WI38 (cell line): Measurements from ENCODE around the gene PNMT.

Experiments used
- H3K4me3 ChIP-seq: 2 replicates; pipeline ENCODE4 v1.5.1; 2011; ENCODE audit warnings: low read depth, mild to moderate bottlenecking, control low read depth, low read length
- CTCF ChIP-seq: IDR thresholded peaks from 2 replicates; pipeline ENCODE4 v1.5.1; 2012; ENCODE audit warnings: low read depth, mild to moderate bottlenecking, control low read depth, low read length

Gene PNMT

GRCh38 chr17:39624313-39624712 is 43.9 kb upstream of the PNMT start:
- no peak overlapping the region for H3K4me3 ChIP-seq
- no peak for TF ChIP-seq CTCF

- TF ChIP-seq CTCF = no peak
- H3K4me3 ChIP-seq = no peak overlapping the region
These were observed 43.0 kb upstream of the PNMT start for GRCh38 chr17:39625198-39625785.

- no peak within 1 kb of the TSS for H3K4me3 ChIP-seq
- TF ChIP-seq CTCF = no peak
These were observed 41.8 kb upstream of the PNMT start, which contains the start of gene PPP1R1B for GRCh38 chr17:39626171-39627046. Gene PPP1R1B, plus strand, starts transcription at chr17:39626952. Its CDS starts 441 bp downstream, at chr17:39627393.

GRCh38 chr17:39627047-39627711 is 41.1 kb upstream of the PNMT start:
- H3K4me3 ChIP-seq = no peak overlapping the region

GRCh38 chr17:39627712-39628516 is 40.3 kb upstream of the PNMT start:
- no peak overlapping the region for H3K4me3 ChIP-seq
- no peak for TF ChIP-seq CTCF

More at GRCh38 chr17:39627047-39627711, 41.1 kb upstream of the PNMT start:
- TF ChIP-seq CTCF = no peak

- H3K4me3 ChIP-seq = no peak overlapping the region
- no peak for TF ChIP-seq CTCF
These were observed 39.4 kb upstream of the PNMT start for GRCh38 chr17:39628655-39629493.
